Astrocyte (in vitro differentiated cells and primary cell): Measurements from ENCODE around the gene DUSP12. TPM values are rescaled to one million over a fixed set of nuclear protein-coding genes. Genes with fewer than 3 reads are reported as not detected.

Experiments used
- DNase-seq: peaks from one replicate; pipeline ENCODE4 v3.0.0-alpha.2; 2010; ENCODE audit warnings: low read depth
- FAIRE-seq: peaks from 2 replicates; lab custom pipeline; 2011; peaks lifted over from hg19 to GRCh38; lab: Jason Lieb, UNC
- H2AFZ ChIP-seq: 2 replicates; pipeline ENCODE4 v1.6.0; 2012; ENCODE audit warnings: low read depth, low read length, inconsistent platforms
- H3K27ac ChIP-seq: 2 replicates; pipeline ENCODE4 v1.5.1; 2011; ENCODE audit warnings: low read depth, low read length, inconsistent platforms
- H3K27me3 ChIP-seq: 2 replicates; pipeline ENCODE4 v1.6.0; 2011; ENCODE audit warnings: low read length, inconsistent platforms; ENCODE audit not compliant: insufficient read depth
- H3K36me3 ChIP-seq: 2 replicates; pipeline ENCODE4 v1.5.1; 2011; ENCODE audit warnings: low read length, inconsistent platforms; ENCODE audit not compliant: insufficient read depth
- H3K4me1 ChIP-seq: 2 replicates; pipeline ENCODE4 v1.5.1; 2011; ENCODE audit warnings: low read length, inconsistent platforms; ENCODE audit not compliant: insufficient read depth
- H3K4me2 ChIP-seq: 2 replicates; pipeline ENCODE4 v1.6.0; 2012; ENCODE audit warnings: low read length, inconsistent platforms
- H3K4me3 ChIP-seq: 2 replicates; pipeline ENCODE4 v1.5.1; 2011; ENCODE audit warnings: low read depth, mild to moderate bottlenecking, low read length, inconsistent platforms; ENCODE audit not compliant: insufficient read depth
- H3K79me2 ChIP-seq: 2 replicates; pipeline ENCODE4 v1.6.0; 2012; ENCODE audit warnings: mild to moderate bottlenecking, low read length, inconsistent platforms; ENCODE audit not compliant: insufficient read depth
- H3K9ac ChIP-seq: 2 replicates; pipeline ENCODE4 v1.6.0; 2012; ENCODE audit warnings: mild to moderate bottlenecking, low read length, inconsistent platforms
- H3K9me3 ChIP-seq: 2 replicates; pipeline ENCODE4 v1.5.1; 2012; ENCODE audit warnings: low read depth, mild to moderate bottlenecking, low read length, inconsistent platforms; ENCODE audit not compliant: insufficient read depth
- H4K20me1 ChIP-seq: 2 replicates; pipeline ENCODE4 v1.6.0; 2012; ENCODE audit warnings: low read length, inconsistent platforms; ENCODE audit not compliant: insufficient read depth
- H3K27ac Mint-ChIP-seq: one replicate; pipeline ENCODE4 v1.8.0; 2021; ENCODE audit warnings: mild to moderate bottlenecking, mixed read lengths; ENCODE audit not compliant: unreplicated experiment
- H3K27me3 Mint-ChIP-seq: one replicate; pipeline ENCODE4 v1.8.0; 2021; ENCODE audit warnings: low read depth, mixed read lengths; ENCODE audit not compliant: unreplicated experiment
- H3K36me3 Mint-ChIP-seq: one replicate; pipeline ENCODE4 v1.8.0; 2021; ENCODE audit warnings: low read depth, mixed read lengths; ENCODE audit not compliant: unreplicated experiment
- H3K4me1 Mint-ChIP-seq: one replicate; pipeline ENCODE4 v1.8.0; 2021; ENCODE audit warnings: low read depth, mixed read lengths; ENCODE audit not compliant: unreplicated experiment
- H3K4me3 Mint-ChIP-seq: one replicate; pipeline ENCODE4 v1.8.0; 2021; ENCODE audit warnings: mild to moderate bottlenecking, moderate library complexity, mixed read lengths; ENCODE audit not compliant: unreplicated experiment
- H3K9me3 Mint-ChIP-seq: one replicate; pipeline ENCODE4 v1.8.0; 2021; ENCODE audit warnings: mild to moderate bottlenecking, mixed read lengths; ENCODE audit not compliant: unreplicated experiment
- EZH2 ChIP-seq: IDR thresholded peaks from 2 replicates; pipeline ENCODE4 v1.6.1; 2012; ENCODE audit warnings: mild to moderate bottlenecking, low read length, inconsistent platforms; ENCODE audit not compliant: insufficient read depth
- total RNA-seq: library from RNA; stranded (reverse); gene quantifications from 2 replicates; pipeline ENCODE4 v1.2.1, GENCODE V29; 2021
- TF ChIP-seq, protein P1 (sequence below): IDR thresholded peaks from 2 replicates; pipeline ENCODE4 v1.5.1; 2011; ENCODE audit warnings: low read depth, mild to moderate bottlenecking, inconsistent platforms, low read length, moderate library complexity; ENCODE audit not compliant: insufficient read depth

Gene DUSP12
- total RNA-seq, 1 donor from 2014 or later, result 34.7 TPM

DNA sequence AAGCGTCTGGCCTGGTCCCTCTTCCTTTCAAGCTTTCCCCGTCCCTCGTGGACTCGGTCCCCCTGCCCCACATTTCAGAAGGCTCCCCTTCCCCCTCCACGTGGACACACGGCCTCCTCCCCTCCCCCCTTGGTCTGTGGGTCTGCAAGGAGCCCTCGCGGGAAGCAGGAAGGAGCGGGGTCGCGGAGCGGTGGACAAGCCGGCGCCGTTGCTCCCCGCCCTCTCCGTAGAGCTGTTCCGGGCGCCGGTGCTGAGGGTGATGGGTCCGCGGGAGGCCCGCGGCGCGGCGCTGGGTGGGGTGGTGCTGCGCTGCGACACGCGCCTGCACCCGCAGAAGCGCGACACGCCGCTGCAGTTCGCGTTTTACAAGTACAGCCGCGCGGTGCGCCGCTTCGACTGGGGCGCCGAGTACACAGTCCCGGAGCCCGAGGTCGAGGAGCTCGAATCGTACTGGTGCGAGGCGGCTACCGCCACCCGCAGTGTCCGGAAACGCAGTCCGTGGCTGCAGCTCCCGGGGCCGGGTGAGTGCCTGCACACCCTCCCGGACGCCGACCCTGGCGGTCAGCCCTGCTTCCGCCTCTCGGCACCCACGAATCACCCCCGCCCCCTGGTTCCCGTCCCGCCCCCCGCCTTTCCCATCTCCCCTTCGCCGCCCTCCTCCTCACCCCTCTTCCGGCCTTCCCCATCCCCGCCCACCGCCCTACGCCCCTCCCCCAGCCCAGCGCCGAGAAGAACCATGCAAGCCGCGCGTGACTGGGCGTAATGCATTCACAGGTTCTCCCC is 22.9 kb upstream of the DUSP12 start:
- Histone ChIP-seq H3K27me3 (no peaks in the 10 kb centered on the region), H3K9me3 (no peaks in the 10 kb centered on the region), H4K20me1 (no peaks in the 10 kb centered on the region), H3K27ac (peak overlapping the region; percentile 93), H3K9ac (peak overlapping the region; percentile 93), H2AFZ (peak overlapping the region; percentile 85), H3K36me3 (no peaks in the 10 kb centered on the region), H3K4me3 (peak overlapping the region; percentile 72), H3K4me1 (peaks cover 29% of the 10 kb centered on the region), H3K4me2 (peak overlapping the region; percentile 88), H3K79me2 (no peaks in the 10 kb centered on the region)
- no peaks in the 10 kb centered on the region for H3K9me3 Mint-ChIP-seq
- no peaks in the 10 kb centered on the region for H3K36me3 Mint-ChIP-seq
- H3K4me3 Mint-ChIP-seq, result peak overlapping the region; percentile 89
- peaks cover 16% of the 10 kb centered on the region for H3K27me3 Mint-ChIP-seq
- H3K4me1 Mint-ChIP-seq, result peaks cover 25% of the 10 kb centered on the region
- peak overlapping the region; percentile 91 for H3K27ac Mint-ChIP-seq
- DNase-seq (peak; percentile 67), FAIRE-seq (no peak)
- TF ChIP-seq, protein P1, sequence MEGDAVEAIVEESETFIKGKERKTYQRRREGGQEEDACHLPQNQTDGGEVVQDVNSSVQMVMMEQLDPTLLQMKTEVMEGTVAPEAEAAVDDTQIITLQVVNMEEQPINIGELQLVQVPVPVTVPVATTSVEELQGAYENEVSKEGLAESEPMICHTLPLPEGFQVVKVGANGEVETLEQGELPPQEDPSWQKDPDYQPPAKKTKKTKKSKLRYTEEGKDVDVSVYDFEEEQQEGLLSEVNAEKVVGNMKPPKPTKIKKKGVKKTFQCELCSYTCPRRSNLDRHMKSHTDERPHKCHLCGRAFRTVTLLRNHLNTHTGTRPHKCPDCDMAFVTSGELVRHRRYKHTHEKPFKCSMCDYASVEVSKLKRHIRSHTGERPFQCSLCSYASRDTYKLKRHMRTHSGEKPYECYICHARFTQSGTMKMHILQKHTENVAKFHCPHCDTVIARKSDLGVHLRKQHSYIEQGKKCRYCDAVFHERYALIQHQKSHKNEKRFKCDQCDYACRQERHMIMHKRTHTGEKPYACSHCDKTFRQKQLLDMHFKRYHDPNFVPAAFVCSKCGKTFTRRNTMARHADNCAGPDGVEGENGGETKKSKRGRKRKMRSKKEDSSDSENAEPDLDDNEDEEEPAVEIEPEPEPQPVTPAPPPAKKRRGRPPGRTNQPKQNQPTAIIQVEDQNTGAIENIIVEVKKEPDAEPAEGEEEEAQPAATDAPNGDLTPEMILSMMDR, result no peak
- no peak for TF ChIP-seq EZH2

DNA sequence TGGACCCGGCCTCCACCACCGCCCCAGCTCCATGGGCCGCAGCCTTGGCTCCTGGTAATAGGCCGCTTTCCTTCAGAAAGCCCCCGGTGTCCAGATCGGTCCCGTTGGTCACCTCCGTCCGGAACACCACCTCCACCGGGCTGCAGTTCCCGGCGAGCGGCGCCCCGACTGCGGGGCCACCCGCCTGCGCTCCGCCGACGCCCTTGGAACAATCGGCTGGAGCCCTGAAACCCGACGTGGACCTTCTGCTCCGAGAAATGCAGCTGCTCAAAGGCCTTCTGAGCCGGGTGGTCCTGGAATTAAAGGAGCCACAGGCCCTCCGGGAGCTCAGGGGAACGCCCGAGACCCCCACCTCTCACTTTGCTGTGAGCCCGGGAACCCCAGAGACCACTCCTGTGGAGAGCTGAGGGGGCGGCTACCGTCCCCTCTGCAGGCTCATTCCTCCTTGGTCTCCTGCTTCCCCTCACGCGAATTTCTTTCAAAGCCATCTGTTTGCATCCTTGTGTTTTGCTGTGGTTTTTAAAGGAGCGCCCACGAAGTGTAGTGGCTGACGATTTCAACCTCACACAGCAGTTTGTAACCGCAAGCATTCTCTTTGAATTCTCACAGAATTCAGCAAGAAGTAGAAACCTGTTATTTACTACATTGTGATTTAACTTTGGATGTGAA is 22.2 kb upstream of the DUSP12 start:
- Histone ChIP-seq H3K4me2 (peak overlapping the region; percentile 88), H3K36me3 (no peaks in the 10 kb centered on the region), H3K9ac (peak overlapping the region; percentile 93), H4K20me1 (no peaks in the 10 kb centered on the region), H3K79me2 (no peaks in the 10 kb centered on the region), H3K4me1 (peaks cover 22% of the 10 kb centered on the region), H3K9me3 (no peaks in the 10 kb centered on the region), H3K27me3 (no peaks in the 10 kb centered on the region), H2AFZ (peak overlapping the region; percentile 85), H3K27ac (peak overlapping the region; percentile 93), H3K4me3 (peak overlapping the region; percentile 72)
- Mint-ChIP-seq H3K9me3 (no peaks in the 10 kb centered on the region), H3K27ac (peak overlapping the region; percentile 91), H3K4me1 (peaks cover 20% of the 10 kb centered on the region), H3K4me3 (peak overlapping the region; percentile 89), H3K27me3 (peaks cover 16% of the 10 kb centered on the region), H3K36me3 (no peaks in the 10 kb centered on the region)
- TF ChIP-seq, protein P1, result no peak
- no peak for TF ChIP-seq EZH2
- DNase-seq, result peak; percentile 90
- FAIRE-seq, result peak; percentile 5
